Urothelium cell line (cell line): ENCODE measurements around the gene LHFPL3.

ENCODE experiments used
- DNase-seq: peaks from one replicate; pipeline ENCODE4 v3.0.0; 2011; ENCODE audit warnings: low spot score, mixed read lengths
- FAIRE-seq: peaks from 2 replicates; lab custom pipeline; 2011; peaks lifted over from hg19 to GRCh38; lab: Jason Lieb, UNC

Gene LHFPL3

GRCh38 chr7:104469166-104469820 is 140.9 kb downstream of the LHFPL3 start:
- DNase-seq (no peak), FAIRE-seq (no peak)

- DNase-seq: no peak
- no peak for FAIRE-seq
These were observed 152.1 kb downstream of the LHFPL3 start for GRCh38 chr7:104480529-104480928.

DNA sequence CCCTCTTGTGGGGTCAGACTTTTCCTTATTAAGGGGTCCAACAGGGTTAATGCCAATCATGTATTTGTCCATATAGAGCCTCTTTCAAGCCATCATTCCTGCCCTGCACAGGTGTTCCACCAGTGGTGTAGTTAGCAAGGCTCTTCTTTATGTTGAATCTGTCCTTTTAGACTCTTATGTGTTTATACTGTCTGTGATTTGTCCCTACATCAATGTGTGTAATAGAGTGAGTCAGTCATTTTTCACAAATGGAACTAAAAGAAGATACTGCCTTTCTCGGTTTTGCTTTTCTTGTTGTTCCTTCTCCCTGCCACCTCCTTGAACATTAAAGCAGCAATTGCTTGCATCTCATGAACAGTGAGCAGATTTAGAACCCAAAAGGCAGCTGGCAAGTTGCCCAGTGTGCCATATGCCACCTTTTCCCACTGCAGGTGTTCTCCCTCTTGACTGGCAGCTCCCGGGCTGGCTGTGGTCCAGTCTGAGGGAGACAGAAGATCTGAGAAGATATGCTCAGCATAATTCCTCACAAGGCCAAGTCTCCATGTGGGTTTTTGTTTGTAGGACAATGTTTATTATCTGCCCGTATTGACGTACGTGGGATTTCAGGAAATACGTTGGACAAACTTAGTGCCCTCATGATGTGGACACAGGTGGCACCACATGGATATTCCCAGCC is 154.1 kb downstream of the LHFPL3 start:
- DNase-seq (no peak), FAIRE-seq (no peak)

DNA sequence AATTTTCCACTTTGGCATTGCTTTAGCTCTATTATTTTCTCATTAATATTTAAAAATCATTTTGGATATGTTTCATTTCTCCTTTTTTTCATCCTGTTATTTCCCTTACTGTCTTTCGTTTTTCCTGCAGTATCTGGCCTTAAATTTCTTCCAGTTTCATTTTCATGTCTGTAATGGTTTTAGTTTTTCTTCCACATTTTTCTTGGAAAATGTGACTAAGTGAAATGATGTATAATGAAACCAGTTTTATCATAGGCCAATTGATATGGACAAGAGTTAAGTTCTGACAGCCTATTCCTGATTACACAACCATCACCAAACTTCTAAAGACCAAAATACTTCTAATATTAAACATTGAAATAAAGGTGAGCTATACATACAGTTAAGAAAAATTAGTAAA is 158.5 kb downstream of the LHFPL3 start:
- DNase-seq (no peak), FAIRE-seq (no peak)

GRCh38 chr7:104487642-104488041 is 159.2 kb downstream of the LHFPL3 start:
- no peak for FAIRE-seq
- no peak for DNase-seq

GRCh38 chr7:104497379-104497967 is 169.1 kb downstream of the LHFPL3 start:
- DNase-seq (no peak), FAIRE-seq (no peak)

- no peak for FAIRE-seq
- no peak for DNase-seq
These were observed 171.6 kb downstream of the LHFPL3 start for GRCh38 chr7:104499975-104500374.

GRCh38 chr7:104509874-104510273 is 181.5 kb downstream of the LHFPL3 start:
- DNase-seq (no peak), FAIRE-seq (no peak)

GRCh38 chr7:104524853-104525252 is 196.4 kb downstream of the LHFPL3 start:
- FAIRE-seq (no peak), DNase-seq (no peak)

DNA sequence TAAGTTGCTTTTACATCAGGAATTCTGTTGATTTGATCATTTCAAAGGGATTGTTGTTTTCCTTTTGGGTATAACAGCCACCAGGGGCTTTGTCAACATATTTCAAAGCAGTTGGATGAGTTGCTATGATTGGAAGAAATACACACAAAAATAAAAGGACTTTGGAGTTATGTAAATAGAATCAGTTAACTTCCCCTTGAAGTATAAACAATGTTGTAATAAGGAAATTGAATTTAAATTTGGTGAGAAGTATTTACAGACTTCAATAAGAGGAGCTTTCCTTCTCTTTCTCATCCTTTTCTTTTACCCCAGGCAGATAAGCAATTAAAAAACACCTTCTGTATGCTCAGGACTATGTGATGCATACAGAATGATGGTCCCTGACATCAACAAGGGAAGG is 199.7 kb downstream of the LHFPL3 start:
- FAIRE-seq (no peak), DNase-seq (no peak)

DNA sequence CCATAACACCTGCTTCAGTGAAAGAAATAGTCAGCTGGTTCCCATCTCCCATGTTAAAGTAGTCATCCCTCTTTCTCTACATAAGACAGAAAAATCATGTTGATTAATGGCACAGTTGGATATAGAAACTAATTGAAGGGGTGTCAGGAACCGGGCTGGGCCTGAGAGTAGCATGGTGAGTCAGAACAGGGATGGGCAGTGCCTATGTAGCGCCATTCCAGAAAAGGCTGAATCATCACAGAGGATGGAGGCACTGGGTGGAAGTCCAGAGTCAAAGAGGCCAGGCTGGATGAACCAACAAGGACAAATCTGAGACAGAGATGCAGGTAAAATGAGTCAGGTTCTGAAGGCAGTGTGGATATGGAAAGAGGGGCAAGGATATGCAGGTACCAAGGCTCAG is 201.2 kb downstream of the LHFPL3 start:
- DNase-seq: peak; percentile 47
- FAIRE-seq: no peak

- DNase-seq (no peak), FAIRE-seq (peak; percentile 17)
These were observed 201.8 kb downstream of the LHFPL3 start for GRCh38 chr7:104530251-104530650.

- no peak for FAIRE-seq
- DNase-seq: no peak
These were observed 205.7 kb downstream of the LHFPL3 start for GRCh38 chr7:104534149-104534548.

DNA sequence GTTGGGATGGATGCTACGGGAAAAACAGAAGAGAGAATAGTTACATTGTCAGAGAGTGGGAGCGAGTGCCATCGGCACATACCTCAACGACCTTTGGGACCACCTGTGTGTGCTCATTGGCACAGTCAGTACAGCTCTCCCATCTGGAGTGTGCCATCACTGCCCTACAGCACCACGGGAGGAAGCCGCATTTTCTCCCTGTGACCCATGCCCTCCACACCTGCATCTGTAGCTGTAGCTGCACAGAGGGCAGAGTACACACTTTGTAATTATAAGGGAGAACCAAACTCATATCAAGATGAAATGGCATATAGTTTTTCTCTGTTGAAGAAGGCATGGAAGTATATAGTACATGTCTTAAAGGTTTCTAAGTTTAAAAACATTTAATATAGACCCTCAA is 207.4 kb downstream of the LHFPL3 start:
- DNase-seq (no peak), FAIRE-seq (no peak)

DNA sequence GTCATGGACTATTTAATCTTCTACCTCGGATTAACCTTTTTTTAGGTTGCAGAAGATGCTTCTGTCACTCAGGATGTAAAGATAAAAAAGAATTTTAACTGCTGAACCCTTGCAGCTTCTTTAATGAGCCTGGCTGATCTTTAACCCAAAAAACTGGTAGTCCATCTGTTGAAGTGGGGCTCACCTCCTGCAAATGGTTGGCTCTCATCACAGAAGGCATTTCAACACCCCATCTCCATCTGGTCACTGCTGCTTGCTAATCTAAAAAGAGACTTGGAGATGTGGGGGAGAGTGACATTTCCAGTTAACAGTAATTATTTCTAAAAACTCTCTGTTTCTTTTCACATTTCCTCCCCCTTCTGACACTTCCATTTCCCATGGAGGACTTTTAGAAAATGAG is 208.6 kb downstream of the LHFPL3 start:
- no peak for FAIRE-seq
- DNase-seq: no peak

DNA sequence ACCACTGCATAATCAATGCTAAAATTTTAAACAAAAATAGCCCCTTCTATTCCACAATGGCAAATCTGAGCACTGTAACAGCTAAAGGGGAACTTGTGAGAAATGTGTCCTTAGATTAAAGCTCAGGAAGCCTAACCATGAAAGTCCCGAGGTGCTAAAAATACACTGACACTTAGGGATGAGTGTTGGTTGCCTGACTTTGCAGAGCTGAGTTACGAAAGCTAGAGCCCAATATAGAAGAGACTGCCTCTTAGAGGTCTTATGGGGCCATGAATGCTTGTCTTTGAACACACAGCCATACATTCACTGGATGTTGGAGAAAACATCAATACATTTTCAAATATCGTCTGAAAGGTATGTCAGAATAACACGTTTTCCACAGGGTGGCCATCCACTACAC is 209.7 kb downstream of the LHFPL3 start:
- DNase-seq (no peak), FAIRE-seq (peak; percentile 53)

- no peak for DNase-seq
- FAIRE-seq: no peak
These were observed 213.5 kb downstream of the LHFPL3 start for GRCh38 chr7:104541897-104542296.

DNA sequence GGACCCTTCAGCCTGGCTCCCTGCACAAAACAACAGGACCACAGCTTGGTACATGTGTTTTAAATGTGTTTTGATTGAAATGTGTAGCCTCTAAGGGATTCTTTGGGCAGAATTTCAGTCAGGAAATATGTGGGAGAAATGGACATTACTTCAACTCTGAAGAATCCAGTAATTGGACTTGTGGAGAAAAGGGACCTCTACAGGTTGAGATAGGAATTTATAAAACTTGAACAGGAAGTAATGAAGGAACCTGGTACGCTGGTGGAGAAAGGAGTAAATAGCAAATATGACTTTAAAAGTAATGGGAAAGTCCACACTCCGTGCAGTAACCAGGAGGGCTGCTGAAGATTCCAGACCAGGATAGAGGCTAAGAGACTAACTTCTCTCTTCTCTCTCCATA is 220.5 kb downstream of the LHFPL3 start:
- no peak for FAIRE-seq
- DNase-seq: no peak

GRCh38 chr7:104550362-104550761 is 222.0 kb downstream of the LHFPL3 start:
- FAIRE-seq (no peak), DNase-seq (no peak)

DNA sequence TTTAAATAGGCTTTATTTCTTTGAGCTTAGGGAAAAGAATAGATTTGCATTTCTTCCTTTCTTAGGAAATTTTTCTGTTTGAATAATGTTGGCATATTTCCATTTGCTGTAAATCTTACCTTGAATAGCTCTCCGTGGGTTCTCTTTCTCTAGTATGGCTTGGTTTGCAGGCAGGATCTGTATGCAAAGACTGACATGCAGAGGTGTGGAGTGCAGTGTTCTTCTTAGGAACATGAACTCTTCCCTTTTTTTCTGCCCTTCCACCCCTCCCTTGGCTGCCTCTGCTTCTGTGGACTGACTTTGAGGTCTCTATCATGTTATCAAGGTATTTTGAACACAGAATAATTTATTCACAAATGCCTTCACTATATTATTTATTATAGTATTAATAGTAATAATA is 222.8 kb downstream of the LHFPL3 start:
- FAIRE-seq (no peak), DNase-seq (no peak)

DNA sequence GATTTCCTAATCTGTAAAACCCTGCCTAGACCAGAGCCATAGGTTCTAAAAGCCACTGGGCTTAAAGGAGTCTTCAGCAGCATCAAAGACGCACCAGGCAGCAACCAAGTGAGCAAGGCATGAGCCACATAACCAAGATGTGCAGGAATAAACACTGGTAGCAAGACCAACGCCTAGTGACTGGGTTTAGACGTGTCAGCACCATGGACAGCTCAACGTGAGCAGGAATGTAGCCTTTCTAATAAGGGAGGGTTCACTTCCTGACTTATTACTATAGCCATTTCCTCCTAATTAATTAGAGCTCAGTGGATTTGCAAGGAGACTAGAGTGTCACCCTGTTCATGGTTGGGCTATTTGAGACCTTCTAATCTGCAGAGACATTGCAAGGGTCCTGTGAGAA is 223.7 kb downstream of the LHFPL3 start:
- FAIRE-seq: peak; percentile 75
- peak; percentile 75 for DNase-seq

- DNase-seq: no peak
- FAIRE-seq: no peak
These were observed 224.7 kb downstream of the LHFPL3 start for GRCh38 chr7:104553074-104553473.
